OCI-LY7 (cell line): Measurements from ENCODE around the gene CA10. TPM values are rescaled to one million over a fixed set of nuclear protein-coding genes. Genes with fewer than 3 reads are reported as not detected.

ENCODE experiments used
- BruUV-seq: library from RNA; stranded (reverse); fragments of 400-500 nt; replicated peaks from 2 replicates; lab custom pipeline; 2021; lab: Mats Ljungman, UMichigan
- CTCF ChIA-PET: fragments of 300-600 bp; sonication (Branson Sonifier 250); formaldehyde crosslinking; loops from one replicate; lab custom pipeline; 2022; ENCODE audit warnings: antibody characterized with exemption; ENCODE audit not compliant: unreplicated experiment; lab: Charles Lee
- POLR2A ChIA-PET: fragments of 300-600 bp; sonication (Branson Sonifier 250); formaldehyde crosslinking; loops from one replicate; lab custom pipeline; 2022; ENCODE audit warnings: antibody characterized with exemption; lab: Charles Lee
- DNase-seq: peaks from one replicate; pipeline ENCODE4 v3.0.0-alpha.2; 2015; ENCODE audit warnings: low spot score
- H2AFZ ChIP-seq: fragments of 200-600 bp; sonication (generic), shearing (Covaris generic); 2 replicates; pipeline ENCODE4 v1.6.1; 2014; ENCODE audit warnings: mild to moderate bottlenecking, antibody characterized with exemption, low read length, moderate library complexity
- H3K27ac ChIP-seq: fragments of 200-600 bp; sonication (generic); 2 replicates; pipeline ENCODE4 v1.5.1; 2014; ENCODE audit warnings: mixed run types, low read depth, mild to moderate bottlenecking, moderate library complexity, low read length, inconsistent platforms; ENCODE audit not compliant: poor library complexity, severe bottlenecking
- H3K36me3 ChIP-seq: fragments of 200-600 bp; sonication (generic); 2 replicates; pipeline ENCODE4 v1.6.1; 2014; ENCODE audit warnings: mild to moderate bottlenecking, antibody characterized with exemption, low read length, moderate library complexity, mixed read lengths; ENCODE audit not compliant: insufficient read depth
- H3K4me1 ChIP-seq: fragments of 200-600 bp; sonication (generic); 2 replicates; pipeline ENCODE4 v1.5.1; 2014; ENCODE audit warnings: mild to moderate bottlenecking, low read length; ENCODE audit not compliant: insufficient read depth, poor library complexity, severe bottlenecking
- H3K4me2 ChIP-seq: fragments of 200-600 bp; sonication (generic); 2 replicates; pipeline ENCODE4 v1.6.1; 2014; ENCODE audit warnings: mild to moderate bottlenecking, low read length
- H3K4me3 ChIP-seq: fragments of 200-600 bp; sonication (generic); 2 replicates; pipeline ENCODE4 v1.5.1; 2014; ENCODE audit warnings: mild to moderate bottlenecking, low read depth, low read length; ENCODE audit not compliant: poor library complexity, severe bottlenecking
- H3K79me2 ChIP-seq: fragments of 200-600 bp; sonication (generic); 2 replicates; pipeline ENCODE4 v1.6.1; 2016; ENCODE audit warnings: low read depth, mild to moderate bottlenecking, low read length, moderate library complexity, mixed read lengths; ENCODE audit not compliant: insufficient read depth
- H3K9me2 ChIP-seq: fragments of 200-600 bp; sonication (generic); 2 replicates; pipeline ENCODE4 v1.6.1; 2016; ENCODE audit warnings: mild to moderate bottlenecking, low read length, mixed read lengths; ENCODE audit not compliant: insufficient read depth
- H3K9me3 ChIP-seq: fragments of 200-600 bp; sonication (generic); 2 replicates; pipeline ENCODE4 v1.6.1; 2014; ENCODE audit warnings: mild to moderate bottlenecking, mixed run types, low read length, mixed read lengths
- H4K20me1 ChIP-seq: fragments of 200-600 bp; sonication (generic); 2 replicates; pipeline ENCODE4 v1.6.1; 2014; ENCODE audit warnings: mild to moderate bottlenecking, antibody characterized with exemption, low read length, moderate library complexity, mixed read lengths; ENCODE audit not compliant: insufficient read depth
- EZH2phosphoT487 ChIP-seq: fragments of 200-600 bp; sonication (generic); IDR thresholded peaks from 2 replicates; pipeline ENCODE4 v1.6.1; 2018; ENCODE audit warnings: low read depth, borderline replicate concordance, mild to moderate bottlenecking, mixed run types, antibody characterized with exemption, low read length, moderate library complexity, mixed read lengths
- intact Hi-C: fragments of 100-400 bp; cut with micrococcal nuclease; formaldehyde crosslinking; loops from one replicate; pipeline ENCODE4 v1.10.0; 2022; ENCODE audit not compliant: unreplicated experiment
- total RNA-seq, 2 experiments: library from RNA; depleted of rRNA in 1 of 2; stranded (reverse); fragments of >200 nt in 1 of 2; shearing (Covaris generic) in 1 of 2; gene quantifications; 2 replicates each; pipeline ENCODE4 v1.2.3, GENCODE V29; 2014 to 2022
- TF ChIP-seq, protein P1 (sequence below): fragments of 200-600 bp; sonication (generic); conservative IDR thresholded peaks from 2 replicates; pipeline ENCODE4 v1.5.1; 2014; ENCODE audit warnings: mild to moderate bottlenecking, antibody characterized with exemption, low read length, moderate library complexity, mixed read lengths

The CA10 gene
- total RNA-seq, 2 experiments from 2014 or later, result not detected

DNA sequence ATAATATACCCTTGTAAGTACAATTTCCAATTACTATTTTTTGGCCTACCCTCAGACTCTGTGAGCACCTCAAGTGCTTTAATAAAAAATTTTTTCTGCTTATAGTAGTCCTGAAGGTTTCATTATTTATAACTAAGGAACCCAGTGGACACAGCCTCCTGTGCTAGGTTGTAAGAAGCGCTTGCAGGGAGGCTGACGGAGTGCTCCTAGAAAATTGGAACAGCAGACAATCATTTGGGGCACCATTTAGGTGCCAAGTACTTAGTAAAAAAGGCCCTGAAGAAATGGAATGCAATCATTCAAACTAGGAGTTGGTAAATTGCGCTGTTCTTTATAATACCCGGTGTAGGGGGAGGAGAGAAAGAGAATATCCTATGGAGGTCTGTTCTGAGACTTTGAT lies 19.8 kb downstream of the CA10 start:
- intact Hi-C loops, result no loop called here
- no peak for DNase-seq
- no TSS peak for BruUV-seq
- H3K9me2 ChIP-seq, result no peaks in the 10 kb centered on the region
- TF ChIP-seq EZH2phosphoT487, result no peak
- TF ChIP-seq, protein P1, sequence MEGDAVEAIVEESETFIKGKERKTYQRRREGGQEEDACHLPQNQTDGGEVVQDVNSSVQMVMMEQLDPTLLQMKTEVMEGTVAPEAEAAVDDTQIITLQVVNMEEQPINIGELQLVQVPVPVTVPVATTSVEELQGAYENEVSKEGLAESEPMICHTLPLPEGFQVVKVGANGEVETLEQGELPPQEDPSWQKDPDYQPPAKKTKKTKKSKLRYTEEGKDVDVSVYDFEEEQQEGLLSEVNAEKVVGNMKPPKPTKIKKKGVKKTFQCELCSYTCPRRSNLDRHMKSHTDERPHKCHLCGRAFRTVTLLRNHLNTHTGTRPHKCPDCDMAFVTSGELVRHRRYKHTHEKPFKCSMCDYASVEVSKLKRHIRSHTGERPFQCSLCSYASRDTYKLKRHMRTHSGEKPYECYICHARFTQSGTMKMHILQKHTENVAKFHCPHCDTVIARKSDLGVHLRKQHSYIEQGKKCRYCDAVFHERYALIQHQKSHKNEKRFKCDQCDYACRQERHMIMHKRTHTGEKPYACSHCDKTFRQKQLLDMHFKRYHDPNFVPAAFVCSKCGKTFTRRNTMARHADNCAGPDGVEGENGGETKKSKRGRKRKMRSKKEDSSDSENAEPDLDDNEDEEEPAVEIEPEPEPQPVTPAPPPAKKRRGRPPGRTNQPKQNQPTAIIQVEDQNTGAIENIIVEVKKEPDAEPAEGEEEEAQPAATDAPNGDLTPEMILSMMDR, result no peak
- H3K79me2 ChIP-seq, result no peaks in the 10 kb centered on the region
- ChIA-PET POLR2A (no interaction called here), CTCF (no interaction called here)
- H3K4me1 ChIP-seq, result no peaks in the 10 kb centered on the region
- no peak overlapping the region for H2AFZ ChIP-seq
- no peak overlapping the region for H3K4me2 ChIP-seq
- H3K27ac ChIP-seq, result no peak overlapping the region
- no peak overlapping the region for H3K4me3 ChIP-seq
- H4K20me1 ChIP-seq, result no peaks in the 10 kb centered on the region
- H3K36me3 ChIP-seq, result no peaks in the 10 kb centered on the region
- no peaks in the 10 kb centered on the region for H3K9me3 ChIP-seq

DNA sequence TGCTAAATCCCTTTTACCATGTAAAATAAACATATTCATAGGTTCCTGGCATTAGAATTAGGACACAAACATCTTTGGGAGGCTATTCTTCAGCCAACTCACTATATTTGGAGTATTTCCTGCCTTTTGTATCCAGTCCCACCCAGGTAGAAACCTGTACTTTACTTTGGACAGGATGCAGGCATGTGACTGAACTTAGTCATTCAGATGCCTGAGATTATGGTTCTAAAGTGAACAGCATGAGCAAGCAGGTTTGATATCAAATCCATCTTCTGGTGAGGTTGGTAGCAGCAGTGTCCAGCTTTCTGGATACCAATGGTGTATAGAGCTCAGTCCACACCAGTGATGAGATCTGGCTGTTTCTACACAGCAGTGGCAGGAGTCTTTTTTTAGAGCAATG lies 20.2 kb downstream of the CA10 start:
- Histone ChIP-seq H2AFZ (no peak overlapping the region), H3K9me2 (no peaks in the 10 kb centered on the region), H3K27ac (no peak overlapping the region), H3K4me3 (no peak overlapping the region), H3K4me2 (no peak overlapping the region), H3K79me2 (no peaks in the 10 kb centered on the region), H3K9me3 (no peaks in the 10 kb centered on the region), H3K4me1 (no peaks in the 10 kb centered on the region), H3K36me3 (no peaks in the 10 kb centered on the region), H4K20me1 (no peaks in the 10 kb centered on the region)
- TF ChIP-seq, protein P1, result no peak
- no peak for TF ChIP-seq EZH2phosphoT487
- ChIA-PET POLR2A (no interaction called here), CTCF (no interaction called here)
- intact Hi-C loops, result no loop called here
- no TSS peak for BruUV-seq
- DNase-seq, result no peak

DNA sequence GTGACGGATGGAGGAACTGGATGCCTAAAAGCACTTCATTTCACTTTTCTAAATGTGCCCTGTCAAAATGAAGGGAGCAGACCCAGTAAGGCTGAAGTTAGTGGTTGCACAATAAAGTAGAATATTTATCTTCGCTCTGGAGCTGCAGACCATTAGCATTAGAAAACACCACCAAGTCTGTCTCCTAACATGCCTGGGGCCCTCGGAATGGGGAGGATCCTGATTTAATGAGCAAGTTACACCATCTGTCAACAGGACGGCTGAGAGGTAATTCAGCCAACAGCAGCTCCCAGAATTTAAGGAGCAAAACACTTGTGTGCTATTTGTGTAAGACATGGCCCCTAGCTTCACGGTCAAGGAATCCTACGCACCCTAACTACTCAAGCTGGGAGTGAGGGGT lies 22.3 kb downstream of the CA10 start:
- Histone ChIP-seq H3K36me3 (no peaks in the 10 kb centered on the region), H3K79me2 (no peaks in the 10 kb centered on the region), H3K4me3 (no peak overlapping the region), H3K4me2 (no peak overlapping the region), H2AFZ (no peak overlapping the region), H3K9me2 (no peaks in the 10 kb centered on the region), H3K9me3 (no peaks in the 10 kb centered on the region), H3K27ac (no peak overlapping the region), H4K20me1 (no peaks in the 10 kb centered on the region), H3K4me1 (no peaks in the 10 kb centered on the region)
- TF ChIP-seq, protein P1, result no peak
- no peak for TF ChIP-seq EZH2phosphoT487
- no TSS peak for BruUV-seq
- intact Hi-C loops, result no loop called here
- ChIA-PET POLR2A (no interaction called here), CTCF (no interaction called here)
- DNase-seq, result no peak
